HepG2 (cell line): ENCODE measurements around the gene MEAK7. TPM values are rescaled to one million over a fixed set of nuclear protein-coding genes. Genes with fewer than 3 reads are reported as not detected.
A peak's percentile ranks its signal among the peaks of the same experiment; 100 is the strongest.

Source experiments
- ATAC-seq: fragments of 200-7000 bp; cut with Tn5 transposase; 3 replicates; pipeline ENCODE4 v1.9.1; 2020; ENCODE audit warnings: mild to moderate bottlenecking, moderate library complexity
- BruUV-seq: library from RNA; stranded (reverse); fragments of 400-500 nt; replicated peaks from 2 replicates; lab custom pipeline; 2021; lab: Mats Ljungman, UMichigan
- CTCF ChIA-PET: fragments of 300-600 bp; formaldehyde crosslinking; extraction: SDS; loops from one replicate; lab custom pipeline; 2021; ENCODE audit warnings: low total read pairs, inconsistent platforms, low intra/inter-chr PET ratio; lab: Yijun Ruan, JAX
- POLR2A ChIA-PET: fragments of 350-600 bp; sonication (Branson Sonifier 250); formaldehyde crosslinking; loops from one replicate; lab custom pipeline; 2020; ENCODE audit warnings: antibody characterized with exemption, inconsistent platforms; lab: Yijun Ruan, JAX
- DNase-seq: peaks from one replicate; pipeline ENCODE4 v3.0.0-alpha.2; 2015; ENCODE audit warnings: low spot score
- FAIRE-seq: peaks from 3 replicates; lab custom pipeline; 2011; peaks lifted over from hg19 to GRCh38; lab: Jason Lieb, UNC
- H2AFZ ChIP-seq: one replicate; pipeline ENCODE4 v1.6.1; 2011; ENCODE audit warnings: low read length, inconsistent platforms
- H3K27ac ChIP-seq: fragments of 300-600 bp; 3 replicates; pipeline ENCODE4 v1.8.0; 2011; ENCODE audit warnings: mixed run types, mild to moderate bottlenecking, mixed read lengths, low read length, inconsistent platforms; ENCODE audit not compliant: insufficient read depth; ENCODE audit errors: extremely low read length
- H3K27me3 ChIP-seq, 2 experiments: fragments of 200-600 bp in 1 of 2; 2 replicates in 1 of 2; 3 replicates in 1 of 2; pipeline versions ENCODE4 v1.6.0 to v1.8.0; 2011; ENCODE audit warnings: low read length in 2 of 2, mild to moderate bottlenecking in 2 of 2, moderate library complexity in 2 of 2, inconsistent platforms in 1 of 2; ENCODE audit not compliant: insufficient read depth in 2 of 2, control insufficient read depth in 1 of 2
- H3K36me3 ChIP-seq, 2 experiments: fragments of 200-600 bp in 1 of 2; replicated peaks in 1 of 2; 2 replicates in 1 of 2; 3 replicates in 1 of 2; pipeline versions ENCODE4 v1.5.1 to v1.8.0; 2011; ENCODE audit warnings: low read length in 2 of 2, inconsistent platforms in 1 of 2; ENCODE audit not compliant: insufficient read depth in 2 of 2, control insufficient read depth in 1 of 2
- H3K4me1 ChIP-seq: 2 replicates; pipeline ENCODE4 v1.5.1; 2012; ENCODE audit warnings: low read length, inconsistent platforms; ENCODE audit not compliant: insufficient read depth
- H3K4me2 ChIP-seq: 2 replicates; pipeline ENCODE4 v1.6.0; 2011; ENCODE audit warnings: low read depth, low read length, inconsistent platforms
- H3K4me3 ChIP-seq, 3 experiments: fragments of 200-600 bp in 1 of 3; sonication (generic), shearing (Covaris generic) in 1 of 3; replicated peaks in 1 of 3; 2 replicates each; pipeline ENCODE4 v1.5.1; 2011 to 2016; ENCODE audit warnings: low read length in 3 of 3, inconsistent platforms in 2 of 3, low read depth in 2 of 3, mild to moderate bottlenecking in 2 of 3, control low read depth in 1 of 3, mixed read lengths in 1 of 3; ENCODE audit not compliant: insufficient read depth in 1 of 3
- H3K79me2 ChIP-seq: one replicate; pipeline ENCODE4 v1.6.1; 2011; ENCODE audit warnings: low read length, inconsistent platforms; ENCODE audit not compliant: insufficient read depth
- H3K9ac ChIP-seq: 2 replicates; pipeline ENCODE4 v1.6.0; 2011; ENCODE audit warnings: mild to moderate bottlenecking, low read depth, low read length, inconsistent platforms; ENCODE audit not compliant: insufficient read depth
- H3K9me3 ChIP-seq: 2 replicates; pipeline ENCODE4 v1.5.1; 2012; ENCODE audit warnings: mild to moderate bottlenecking, low read length
- H4K20me1 ChIP-seq: 2 replicates; pipeline ENCODE4 v1.6.0; 2011; ENCODE audit warnings: inconsistent platforms, mild to moderate bottlenecking, low read length, moderate library complexity; ENCODE audit not compliant: insufficient read depth
- CREM ChIP-seq, 2 experiments: sonication (generic) in 1 of 2; formaldehyde crosslinking in 1 of 2; IDR thresholded peaks; 2 replicates each; pipeline versions ENCODE4 v1.4.0 to v1.6.1; 2016 to 2020; ENCODE audit warnings: antibody characterized with exemption in 1 of 2, mild to moderate bottlenecking in 1 of 2, missing genetic modification reagents in 1 of 2
- FLYWCH1 ChIP-seq: sonication (generic); formaldehyde crosslinking; IDR thresholded peaks from 2 replicates; pipeline ENCODE4 v1.8.1; 2023; ENCODE audit warnings: mild to moderate bottlenecking, missing genetic modification reagents
- KDM2A ChIP-seq: sonication (generic); formaldehyde crosslinking; IDR thresholded peaks from 2 replicates; pipeline ENCODE4 v1.4.0; 2020; ENCODE audit warnings: low read depth, missing genetic modification reagents, borderline replicate concordance
- KLF12 ChIP-seq: sonication (generic); formaldehyde crosslinking; IDR thresholded peaks from 2 replicates; pipeline ENCODE4 v1.4.0; 2020; ENCODE audit warnings: missing genetic modification reagents, borderline replicate concordance
- MAF1 ChIP-seq: sonication (generic); formaldehyde crosslinking; IDR thresholded peaks from 2 replicates; pipeline ENCODE4 v1.5.0; 2020; ENCODE audit warnings: missing genetic modification reagents, borderline replicate concordance
- MTA1 ChIP-seq: sonication (generic); formaldehyde crosslinking; IDR thresholded peaks from 2 replicates; pipeline ENCODE4 v1.4.0; 2020; ENCODE audit warnings: missing genetic modification reagents, mild to moderate bottlenecking, borderline replicate concordance
- PHF5A ChIP-seq: IDR thresholded peaks from one replicate; pipeline ENCODE4 v1.6.1; 2018; ENCODE audit warnings: low read depth, missing genetic modification reagents; ENCODE audit not compliant: unreplicated experiment
- TEAD2 ChIP-seq: sonication (generic); formaldehyde crosslinking; IDR thresholded peaks from 2 replicates; pipeline ENCODE4 v1.9.0; 2021; ENCODE audit warnings: missing genetic modification reagents
- ZFP90 ChIP-seq: sonication (generic); formaldehyde crosslinking; IDR thresholded peaks from 2 replicates; pipeline ENCODE4 v1.8.0; 2022; ENCODE audit warnings: missing genetic modification reagents, mild to moderate bottlenecking, inconsistent platforms, borderline replicate concordance
- ZNF230 ChIP-seq: sonication (generic); formaldehyde crosslinking; IDR thresholded peaks from 2 replicates; pipeline ENCODE4 v1.4.0; 2020; ENCODE audit warnings: mild to moderate bottlenecking, missing genetic modification reagents
- ZNF629 ChIP-seq: sonication (generic); formaldehyde crosslinking; conservative IDR thresholded peaks from 2 replicates; pipeline ENCODE4 v1.5.0; 2020; ENCODE audit warnings: missing genetic modification reagents
- WGBS: methylation state at CpG from one replicate; pipeline ENCODE4 v1.1.6; 2017; ENCODE audit warnings: low lambda C conversion rate; 5-methylcytosine and 5-hydroxymethylcytosine counted together
- in situ Hi-C: cut with HindIII; loops from 2 replicates; pipeline ENCODE4 v1.10.0; 2017; ENCODE audit warnings: low pct_unique_long_range_greater_than_20kb; ENCODE audit not compliant: extremely low pct_ligation_motif_present
- intact Hi-C: fragments of 100-400 bp; cut with micrococcal nuclease; formaldehyde crosslinking; loops from one replicate; pipeline ENCODE4 v1.10.0; 2022; ENCODE audit not compliant: unreplicated experiment
- polyA plus RNA-seq, 8 experiments: library from polyadenylated mRNA; depleted of rRNA in 3 of 8; stranded (reverse) in 7 of 8; unstranded in 1 of 8; fragments of >200 nt; fragmentation: Illumina TruSeq in 4 of 8; extraction: Trizol in 4 of 8; gene quantifications; 2 replicates each; pipeline versions ENCODE4 v1.2.1 to v1.2.3, GENCODE V29; 2011 to 2016; ENCODE audit warnings: low read depth in 4 of 8, missing spikeins in 1 of 8, mixed read lengths in 1 of 8; ENCODE audit not compliant: insufficient read depth in 1 of 8
- total RNA-seq, 5 experiments: library from RNA; depleted of rRNA; stranded (reverse); fragments of >200 nt; fragmentation: Illumina TruSeq; extraction: Trizol; gene quantifications; 2 replicates each; pipeline ENCODE4 v1.2.3, GENCODE V29; 2016; ENCODE audit warnings: low read depth in 1 of 5

Gene MEAK7
- total and polyA plus RNA-seq, 2 of the 13 experiments (the other 11 are each of a cell fraction or from before 2014, with no cell fraction given) = 11.8 to 14.7 TPM

- CTCF ChIA-PET = no interaction called here
Measured at GRCh38 chr16:84530590-84530989, 26.1 kb upstream of the MEAK7 start.

GRCh38 chr16:84529607-84530006, 25.1 kb upstream of the MEAK7 start:
- 52% methylated on average over 3 of the region's 3 CpGs for WGBS
- in situ Hi-C loops (no loop called here), intact Hi-C loops (no loop called here)
- Histone ChIP-seq H3K4me3 (no peak overlapping the region), H3K79me2 (no peaks in the 10 kb centered on the region), H3K27me3 (peaks cover 0 to 3% of the 10 kb centered on the region in 2 experiments; a peak in 2 of 5 replicates), H3K4me1 (no peaks in the 10 kb centered on the region), H3K27ac (no peak overlapping the region), H3K9me3 (no peaks in the 10 kb centered on the region), H3K36me3 (no peaks in the 10 kb centered on the region), H3K4me2 (no peak overlapping the region), H4K20me1 (no peaks in the 10 kb centered on the region), H3K9ac (no peak overlapping the region), H2AFZ (no peak overlapping the region)
- no TSS peak for BruUV-seq
- no peak for FAIRE-seq
- CTCF ChIA-PET = no interaction called here
- no peak for ATAC-seq
- TF ChIP-seq TEAD2 (CRISPR knock-in tag) (no peak), ZFP90 (peak; percentile 99), MTA1 (no peak)
- DNase-seq = no peak
- POLR2A ChIA-PET = no interaction called here

More at GRCh38 chr16:84530590-84530989, 26.1 kb upstream of the MEAK7 start:
- Histone ChIP-seq H3K27ac (no peak overlapping the region), H3K79me2 (no peaks in the 10 kb centered on the region), H3K4me2 (no peak overlapping the region), H3K27me3 (peaks cover 0 to 3% of the 10 kb centered on the region in 2 experiments; a peak in 2 of 5 replicates), H3K9ac (no peak overlapping the region), H3K4me1 (peaks cover 8% of the 10 kb centered on the region), H3K4me3 (no peak overlapping the region), H4K20me1 (no peaks in the 10 kb centered on the region), H3K9me3 (no peaks in the 10 kb centered on the region)
- in situ Hi-C loops = no loop called here
- 53% methylated on average over 5 of the region's 5 CpGs for WGBS
- no peak for DNase-seq
- no peak for FAIRE-seq
- POLR2A ChIA-PET = no interaction called here
- no peak for ATAC-seq
- peak; percentile 71 for TF ChIP-seq ZNF629 (CRISPR knock-in tag)
- TF ChIP-seq ZNF230 (CRISPR knock-in tag) = no peak
- no peak for TF ChIP-seq PHF5A (CRISPR knock-in tag)
- no peak for TF ChIP-seq CREM (IDR thresholded peaks at IDR 0.05)
- no peak for TF ChIP-seq CREM (CRISPR knock-in tag; IDR thresholded peaks at IDR 0.05)
- no peak for TF ChIP-seq FLYWCH1 (CRISPR knock-in tag)
- TF ChIP-seq MAF1 = no peak
- TF ChIP-seq KDM2A (CRISPR knock-in tag) = no peak
- TF ChIP-seq KLF12 = no peak
- TF ChIP-seq, all 625 proteins: peak for 1
- no TSS peak for BruUV-seq
- no peak overlapping the region for H2AFZ ChIP-seq
- intact Hi-C loops = no loop called here
- H3K36me3 ChIP-seq = no peaks in the 10 kb centered on the region
